Measurements from ENCODE around the gene BUD23.
"Not testable (repeated sequence)": the region's sequence is repeated elsewhere in the genome, so short reads cannot be mapped to it uniquely, and the experiment has no call there.

The BUD23 gene

GRCh38 chr7:73717991-73718405 is 34.6 kb downstream of the BUD23 start:
- peaks cover 37% of the 10 kb centered on the region for H3K4me1 Mint-ChIP-seq (ENCODE audit: low read depth)

GRCh38 chr7:73718438-73718881 is 35.1 kb downstream of the BUD23 start:
- Mint-ChIP-seq H3K36me3 (ENCODE audit: low read depth) (no peaks in the 10 kb centered on the region), H3K4me1 (ENCODE audit: low read depth) (peaks cover 36% of the 10 kb centered on the region), H3K27ac (peak overlapping the region; percentile 80), H3K9me3 (no peaks in the 10 kb centered on the region), H3K27me3 (peaks cover 6% of the 10 kb centered on the region), H3K4me3 (peak overlapping the region; percentile 85)

More at GRCh38 chr7:73717991-73718405, 34.6 kb downstream of the BUD23 start:
- H3K9me3 Mint-ChIP-seq, result no peaks in the 10 kb centered on the region
- peak overlapping the region; percentile 80 for H3K27ac Mint-ChIP-seq
- peak overlapping the region; percentile 85 for H3K4me3 Mint-ChIP-seq
- H3K36me3 Mint-ChIP-seq (ENCODE audit: low read depth), result peaks cover 2% of the 10 kb centered on the region
- peaks cover 6% of the 10 kb centered on the region for H3K27me3 Mint-ChIP-seq

- H3K27ac Mint-ChIP-seq, result peak within 1 kb of the TSS; percentile 31
These were observed 35.8 kb downstream of the BUD23 start, which contains the start of gene STX1A for GRCh38 chr7:73718905-73719805. Gene STX1A, minus strand, starts transcription at chr7:73719669. Its CDS starts 38 bp downstream, at chr7:73719631.

GRCh38 chr7:73719806-73720169 is 36.4 kb downstream of the BUD23 start:
- Mint-ChIP-seq H3K27me3 (peaks cover 6% of the 10 kb centered on the region), H3K36me3 (ENCODE audit: low read depth) (no peaks in the 10 kb centered on the region), H3K4me3 (peak overlapping the region; percentile 64), H3K27ac (peak overlapping the region; percentile 31), H3K4me1 (ENCODE audit: low read depth) (peaks cover 36% of the 10 kb centered on the region), H3K9me3 (no peaks in the 10 kb centered on the region)

More at GRCh38 chr7:73718905-73719805, 35.8 kb downstream of the BUD23 start, which contains the start of gene STX1A:
- Mint-ChIP-seq H3K9me3 (no peaks in the 10 kb centered on the region), H3K27me3 (peaks cover 6% of the 10 kb centered on the region), H3K4me3 (peak within 1 kb of the TSS; percentile 85), H3K36me3 (ENCODE audit: low read depth) (no peaks in the 10 kb centered on the region), H3K4me1 (ENCODE audit: low read depth) (peaks cover 36% of the 10 kb centered on the region)

- H3K4me3 Mint-ChIP-seq, result peak overlapping the region; percentile 64
- peaks cover 32% of the 10 kb centered on the region for H3K4me1 Mint-ChIP-seq (ENCODE audit: low read depth)
- not testable (repeated sequence) for H3K36me3 Mint-ChIP-seq (ENCODE audit: low read depth); H3K9me3 Mint-ChIP-seq; H3K27ac Mint-ChIP-seq; H3K27me3 Mint-ChIP-seq
These were observed 37.0 kb downstream of the BUD23 start for GRCh38 chr7:73720443-73720842.

GRCh38 chr7:73721377-73721817 is 38.0 kb downstream of the BUD23 start:
- peaks cover 6% of the 10 kb centered on the region for H3K27me3 Mint-ChIP-seq
- H3K27ac Mint-ChIP-seq, result no peak overlapping the region
- H3K36me3 Mint-ChIP-seq (ENCODE audit: low read depth), result no peaks in the 10 kb centered on the region
- H3K4me3 Mint-ChIP-seq, result no peak overlapping the region
- peaks cover 23% of the 10 kb centered on the region for H3K4me1 Mint-ChIP-seq (ENCODE audit: low read depth)
- no peaks in the 10 kb centered on the region for H3K9me3 Mint-ChIP-seq

- H3K27me3 Mint-ChIP-seq; H3K9me3 Mint-ChIP-seq; H3K27ac Mint-ChIP-seq; H3K4me3 Mint-ChIP-seq; H3K36me3 Mint-ChIP-seq (ENCODE audit: low read depth): not testable (repeated sequence)
- peaks cover 17% of the 10 kb centered on the region for H3K4me1 Mint-ChIP-seq (ENCODE audit: low read depth)
These were observed 38.8 kb downstream of the BUD23 start for GRCh38 chr7:73722182-73722581.

- Mint-ChIP-seq H3K9me3 (no peaks in the 10 kb centered on the region), H3K27me3 (peaks cover 8% of the 10 kb centered on the region), H3K27ac (no peak overlapping the region), H3K4me3 (no peak overlapping the region), H3K4me1 (ENCODE audit: low read depth) (peaks cover 11% of the 10 kb centered on the region), H3K36me3 (ENCODE audit: low read depth) (no peaks in the 10 kb centered on the region)
These were observed 39.4 kb downstream of the BUD23 start for GRCh38 chr7:73722785-73723184.

- H3K36me3 Mint-ChIP-seq (ENCODE audit: low read depth), result no peaks in the 10 kb centered on the region
- no peak overlapping the region for H3K4me3 Mint-ChIP-seq
- H3K4me1 Mint-ChIP-seq (ENCODE audit: low read depth), result peaks cover 6% of the 10 kb centered on the region
- peaks cover 17% of the 10 kb centered on the region for H3K27me3 Mint-ChIP-seq
- H3K9me3 Mint-ChIP-seq, result no peaks in the 10 kb centered on the region
- no peak overlapping the region for H3K27ac Mint-ChIP-seq
These were observed 40.4 kb downstream of the BUD23 start for GRCh38 chr7:73723813-73724212.

- no peaks in the 10 kb centered on the region for H3K36me3 Mint-ChIP-seq (ENCODE audit: low read depth)
- H3K27ac Mint-ChIP-seq, result no peak overlapping the region
- H3K4me3 Mint-ChIP-seq, result no peak overlapping the region
- no peaks in the 10 kb centered on the region for H3K9me3 Mint-ChIP-seq
- H3K27me3 Mint-ChIP-seq, result peaks cover 10% of the 10 kb centered on the region
- H3K4me1 Mint-ChIP-seq (ENCODE audit: low read depth), result no peaks in the 10 kb centered on the region
These were observed 42.7 kb downstream of the BUD23 start for GRCh38 chr7:73726083-73726466.

- peaks cover 10% of the 10 kb centered on the region for H3K27me3 Mint-ChIP-seq
- H3K9me3 Mint-ChIP-seq, result no peaks in the 10 kb centered on the region
- no peak overlapping the region for H3K27ac Mint-ChIP-seq
- H3K4me1 Mint-ChIP-seq (ENCODE audit: low read depth), result no peaks in the 10 kb centered on the region
- H3K36me3 Mint-ChIP-seq (ENCODE audit: low read depth), result no peaks in the 10 kb centered on the region
- H3K4me3 Mint-ChIP-seq, result no peak overlapping the region
These were observed 44.6 kb downstream of the BUD23 start for GRCh38 chr7:73727952-73728351.

GRCh38 chr7:73728551-73728950 is 45.2 kb downstream of the BUD23 start:
- H3K36me3 Mint-ChIP-seq (ENCODE audit: low read depth), result no peaks in the 10 kb centered on the region
- peaks cover 10% of the 10 kb centered on the region for H3K27me3 Mint-ChIP-seq
- no peak overlapping the region for H3K4me3 Mint-ChIP-seq
- no peaks in the 10 kb centered on the region for H3K4me1 Mint-ChIP-seq (ENCODE audit: low read depth)
- no peaks in the 10 kb centered on the region for H3K9me3 Mint-ChIP-seq
- no peak overlapping the region for H3K27ac Mint-ChIP-seq

GRCh38 chr7:73730485-73730884 is 47.1 kb downstream of the BUD23 start:
- no peak overlapping the region for H3K4me3 Mint-ChIP-seq
- peaks cover 10% of the 10 kb centered on the region for H3K27me3 Mint-ChIP-seq
- H3K36me3 Mint-ChIP-seq (ENCODE audit: low read depth), result no peaks in the 10 kb centered on the region
- no peak overlapping the region for H3K27ac Mint-ChIP-seq
- H3K4me1 Mint-ChIP-seq (ENCODE audit: low read depth), result peaks cover 4% of the 10 kb centered on the region
- H3K9me3 Mint-ChIP-seq, result no peaks in the 10 kb centered on the region

- Mint-ChIP-seq H3K9me3 (no peaks in the 10 kb centered on the region), H3K36me3 (ENCODE audit: low read depth) (peaks cover 7% of the 10 kb centered on the region), H3K27me3 (peaks cover 10% of the 10 kb centered on the region), H3K4me3 (no peak overlapping the region), H3K27ac (no peak overlapping the region), H3K4me1 (ENCODE audit: low read depth) (peaks cover 4% of the 10 kb centered on the region)
These were observed 49.0 kb downstream of the BUD23 start for GRCh38 chr7:73732397-73732796.

- peaks cover 10% of the 10 kb centered on the region for H3K4me1 Mint-ChIP-seq (ENCODE audit: low read depth)
- peak overlapping the region; percentile 28 for H3K27ac Mint-ChIP-seq
- no peak overlapping the region for H3K4me3 Mint-ChIP-seq
- H3K9me3 Mint-ChIP-seq, result no peaks in the 10 kb centered on the region
- H3K36me3 Mint-ChIP-seq (ENCODE audit: low read depth), result peaks cover 7% of the 10 kb centered on the region
- H3K27me3 Mint-ChIP-seq, result no peaks in the 10 kb centered on the region
These were observed 51.5 kb downstream of the BUD23 start for GRCh38 chr7:73734619-73735527.

All from stimulated activated naive CD8-positive, alpha-beta T cell treated with anti-CD3 and anti-CD28 coated beads, Interleukin-15, Interleukin-2, amounts not matched to agents 100 ng/mL and 50 ng/mL, for 24 hours (primary cell).